ENCODE results near the gene F10. TPM values are rescaled to one million over a fixed set of nuclear protein-coding genes. Genes with fewer than 3 reads are reported as not detected.

F10 gene
- total and polyA plus RNA-seq, 12 donors: 4.4 to 81.8 (median 12.6) TPM

GRCh38 chr13:113086991-113087922 is 35.3 kb upstream of the F10 start:
- no peak for DNase-seq
- H3K4me3 ChIP-seq: no peak overlapping the region
- no peak overlapping the region for H3K27ac ChIP-seq
- no peaks in the 10 kb centered on the region for H3K36me3 ChIP-seq (replicated peaks in 1 of 2)
- H3K9me3 ChIP-seq (replicated peaks in 1 of 3): no peaks in the 10 kb centered on the region
- TF ChIP-seq POLR2A (IDR thresholded peaks at IDR 0.05) (no peak), CTCF (IDR thresholded peaks at IDR 0.05) (no peak)
- WGBS, 4 donors: 79 to 92% (median 83%) methylated on average over 30 to 39 of the region's 39 CpGs
- intact Hi-C loops (cut with DNase I): no loop called here
- H3K4me1 ChIP-seq (replicated peaks in 1 of 2): no peaks in the 10 kb centered on the region
- no peaks in the 10 kb centered on the region for H3K27me3 ChIP-seq

GRCh38 chr13:113087923-113088690 is 34.5 kb upstream of the F10 start:
- no peak for DNase-seq
- Histone ChIP-seq H3K4me1 (replicated peaks in 1 of 2) (no peaks in the 10 kb centered on the region), H3K36me3 (replicated peaks in 1 of 2) (no peaks in the 10 kb centered on the region), H3K9me3 (replicated peaks in 1 of 3) (no peaks in the 10 kb centered on the region), H3K4me3 (no peak overlapping the region), H3K27ac (no peak overlapping the region), H3K27me3 (no peaks in the 10 kb centered on the region)
- intact Hi-C loops (cut with DNase I): no loop called here
- WGBS, 4 donors: 85 to 91% (median 88%) methylated on average over 34 to 40 of the region's 40 CpGs
- TF ChIP-seq CTCF (IDR thresholded peaks at IDR 0.05): no peak
- no peak for TF ChIP-seq POLR2A (IDR thresholded peaks at IDR 0.05)

GRCh38 chr13:113088691-113089020 is 33.9 kb upstream of the F10 start:
- Histone ChIP-seq H3K4me1 (replicated peaks in 1 of 2) (no peaks in the 10 kb centered on the region), H3K36me3 (replicated peaks in 1 of 2) (no peaks in the 10 kb centered on the region), H3K4me3 (no peak overlapping the region), H3K27ac (no peak overlapping the region), H3K9me3 (replicated peaks in 1 of 3) (no peaks in the 10 kb centered on the region), H3K27me3 (no peaks in the 10 kb centered on the region)
- intact Hi-C loops (cut with DNase I): no loop called here
- WGBS, 4 donors: 78 to 87% (median 81%) methylated on average over 10 to 17 of the region's 17 CpGs
- DNase-seq: no peak
- no peak for TF ChIP-seq POLR2A (IDR thresholded peaks at IDR 0.05)
- TF ChIP-seq CTCF (IDR thresholded peaks at IDR 0.05): no peak

- Histone ChIP-seq H3K4me1 (replicated peaks in 1 of 2) (no peaks in the 10 kb centered on the region), H3K27me3 (no peaks in the 10 kb centered on the region), H3K36me3 (replicated peaks in 1 of 2) (no peaks in the 10 kb centered on the region), H3K4me3 (no peak overlapping the region), H3K9me3 (replicated peaks in 1 of 3) (no peaks in the 10 kb centered on the region), H3K27ac (no peak overlapping the region)
- WGBS, 4 donors: 81 to 84% (median 82%) methylated on average over 36 of the region's 36 CpGs
- DNase-seq: no peak
- intact Hi-C loops (cut with DNase I): no loop called here
- TF ChIP-seq CTCF (IDR thresholded peaks at IDR 0.05) (no peak), POLR2A (IDR thresholded peaks at IDR 0.05) (no peak)
Measured at GRCh38 chr13:113089693-113090414, 32.7 kb upstream of the F10 start.
